Adipose tissue (tissue), 3 donors: Measurements from ENCODE around the gene REEP1. TPM values are rescaled to one million over a fixed set of nuclear protein-coding genes. Genes with fewer than 3 reads are reported as not detected.

Source experiments
- H3K27ac ChIP-seq: one replicate; pipeline ENCODE4 v1.5.1; 2013; ENCODE audit warnings: low read depth, low read length
- WGBS, 3 donors: extraction: QIAGEN DNeasy Blood & Tissue Kit; methylation state at CpG; one replicate each; pipeline ENCODE4 v1.1.7; 2013; 5-methylcytosine and 5-hydroxymethylcytosine counted together
- polyA plus RNA-seq, 3 donors: library from polyadenylated mRNA; stranded (reverse); fragments of 200-250 nt; gene quantifications; one replicate each; pipeline ENCODE4 v1.2.3, GENCODE V29; 2013
- donor health status: healthy with polysubstance abuse.
- donor health status: Bipolar disorder and iron deficiency.
- donor health status: healthy.

REEP1 gene
- polyA plus RNA-seq, 3 donors = 1.00 to 2.2 (median 1.1) TPM

GRCh38 chr2:86292571-86293515 is 44.6 kb downstream of the REEP1 start:
- H3K27ac ChIP-seq = no peak overlapping the region
- 85 to 88% (median 86%) methylated on average over 7 of the region's 7 CpGs for WGBS, 3 donors

- no peak overlapping the region for H3K27ac ChIP-seq
- WGBS, 3 donors = 71 to 85% (median 73%) methylated on average over 4 of the region's 4 CpGs
These were observed 46.1 kb downstream of the REEP1 start for GRCh38 chr2:86291328-86291662.

GRCh38 chr2:86290596-86291327 is 46.7 kb downstream of the REEP1 start:
- WGBS, 3 donors = 58 to 81% (median 64%) methylated on average over 5 of the region's 5 CpGs
- H3K27ac ChIP-seq = no peak overlapping the region

GRCh38 chr2:86286516-86286915 is 50.9 kb downstream of the REEP1 start:
- 22 to 70% (median 67%) methylated on average over 3 of the region's 3 CpGs for WGBS, 3 donors
- H3K27ac ChIP-seq = no peak overlapping the region

GRCh38 chr2:86285981-86286380 is 51.4 kb downstream of the REEP1 start:
- WGBS, 3 donors = 80 to 90% (median 82%) methylated on average over 7 of the region's 7 CpGs
- no peak overlapping the region for H3K27ac ChIP-seq

GRCh38 chr2:86285571-86285970 is 51.9 kb downstream of the REEP1 start:
- WGBS, 3 donors = 60 to 77% (median 67%) methylated on average over 3 of the region's 3 CpGs
- H3K27ac ChIP-seq = no peak overlapping the region

GRCh38 chr2:86284987-86285386 is 52.4 kb downstream of the REEP1 start:
- WGBS, 3 donors = 88 to 100% (median 89%) methylated on average over 3 of the region's 3 CpGs
- H3K27ac ChIP-seq = no peak overlapping the region

- WGBS, 3 donors = 58 to 87% (median 80%) methylated on average over 12 of the region's 12 CpGs
- H3K27ac ChIP-seq = no peak overlapping the region
These were observed 53.0 kb downstream of the REEP1 start for GRCh38 chr2:86284401-86284841.

- WGBS, 3 donors = 71 to 80% (median 77%) methylated on average over 5 of the region's 5 CpGs
- no peak overlapping the region for H3K27ac ChIP-seq
These were observed 53.9 kb downstream of the REEP1 start for GRCh38 chr2:86283411-86284030.

GRCh38 chr2:86281066-86281700 is 56.2 kb downstream of the REEP1 start:
- no peak overlapping the region for H3K27ac ChIP-seq
- WGBS, 3 donors = 95 to 97% (median 97%) methylated on average over 14 of the region's 14 CpGs

GRCh38 chr2:86280191-86280667 is 57.2 kb downstream of the REEP1 start:
- no peak overlapping the region for H3K27ac ChIP-seq
- 40 to 65% (median 43%) methylated on average over 5 of the region's 5 CpGs for WGBS, 3 donors

GRCh38 chr2:86275962-86276361 is 61.5 kb downstream of the REEP1 start:
- no peak overlapping the region for H3K27ac ChIP-seq
- 95 to 100% (median 97%) methylated on average over 3 of the region's 3 CpGs for WGBS, 3 donors

GRCh38 chr2:86275384-86275799 is 62.0 kb downstream of the REEP1 start:
- 74 to 86% (median 75%) methylated on average over 4 of the region's 4 CpGs for WGBS, 3 donors

GRCh38 chr2:86274918-86275275 is 62.5 kb downstream of the REEP1 start:
- no peak overlapping the region for H3K27ac ChIP-seq
- WGBS, 3 donors = 46 to 82% (median 80%) methylated on average over 3 of the region's 3 CpGs

More at GRCh38 chr2:86275384-86275799, 62.0 kb downstream of the REEP1 start:
- H3K27ac ChIP-seq = no peak overlapping the region

- 59 to 61% (median 59%) methylated on average over 5 of the region's 5 CpGs for WGBS, 3 donors
- H3K27ac ChIP-seq = no peak overlapping the region
These were observed 63.0 kb downstream of the REEP1 start for GRCh38 chr2:86274265-86274917.

- no peak overlapping the region for H3K27ac ChIP-seq
- 89 to 96% (median 93%) methylated on average over 2 of the region's 2 CpGs for WGBS, 3 donors
These were observed 65.3 kb downstream of the REEP1 start for GRCh38 chr2:86272111-86272510.

GRCh38 chr2:86271248-86271647 is 66.2 kb downstream of the REEP1 start:
- no peak overlapping the region for H3K27ac ChIP-seq

GRCh38 chr2:86263956-86264355 is 73.5 kb downstream of the REEP1 start:
- 84 to 91% (median 87%) methylated on average over 6 of the region's 6 CpGs for WGBS, 3 donors
- no peak overlapping the region for H3K27ac ChIP-seq
